Right lobe of liver (tissue), 6 donors: ENCODE measurements around the gene ANKS4B. TPM values are rescaled to one million over a fixed set of nuclear protein-coding genes. Genes with fewer than 3 reads are reported as not detected.
A peak's percentile ranks its signal among the peaks of the same experiment; 100 is the strongest.

Experiments used
- ATAC-seq, 4 donors: fragments of 200-7000 bp; cut with Tn5 transposase; one replicate each; pipeline ENCODE4 v1.9.1; 2020; ENCODE audit warnings: mild to moderate bottlenecking in 4 of 4, moderate library complexity in 4 of 4
- DNase-seq, 3 donors: peaks; one replicate each; pipeline ENCODE4 v3.0.0-alpha.2; 2020
- H3K27ac ChIP-seq, 3 donors: fragments of 200-600 bp; one replicate each; pipeline ENCODE4 v1.8.0; 2022
- H3K27me3 ChIP-seq, 2 donors: fragments of 200-600 bp; one replicate each; pipeline ENCODE4 v1.8.0; 2022
- H3K36me3 ChIP-seq, 4 donors: fragments of 200-600 bp; sonication (generic) in 1 of 4; one replicate each; pipeline versions ENCODE4 v1.5.1 to v1.8.0; 2017 to 2022; ENCODE audit warnings: control low read depth in 1 of 4
- H3K4me1 ChIP-seq, 4 donors: fragments of 200-600 bp; sonication (generic) in 1 of 4; one replicate each; pipeline versions ENCODE4 v1.5.1 to v1.8.0; 2017 to 2022; ENCODE audit warnings: control low read depth in 1 of 4
- H3K4me3 ChIP-seq, 3 donors: fragments of 200-600 bp; one replicate each; pipeline ENCODE4 v1.8.0; 2022
- H3K9me3 ChIP-seq, 4 donors: fragments of 200-600 bp; sonication (generic) in 1 of 4; one replicate each; pipeline versions ENCODE4 v1.5.1 to v1.8.0; 2017 to 2022; ENCODE audit warnings: control low read depth in 1 of 4
- CTCF ChIP-seq, 4 donors: fragments of 200-600 bp in 3 of 4; fragments of 450-650 bp in 1 of 4; IDR thresholded peaks; one replicate each; pipeline versions ENCODE4 v1.5.1 to v1.8.0; 2016 to 2022; ENCODE audit warnings: antibody characterized with exemption in 4 of 4, mild to moderate bottlenecking in 2 of 4
- POLR2A ChIP-seq: fragments of 450-650 bp; IDR thresholded peaks from one replicate; pipeline ENCODE4 v1.6.1; 2017; ENCODE audit warnings: antibody characterized with exemption, mild to moderate bottlenecking
- WGBS: methylation state at CpG from one replicate; pipeline ENCODE4 v1.1.6; 2018; ENCODE audit warnings: low coverage, low lambda C conversion rate; ENCODE audit not compliant: insufficient coverage; ENCODE audit errors: missing lambda C conversion rate; 5-methylcytosine and 5-hydroxymethylcytosine counted together
- intact Hi-C, 2 donors: fragments of 100-400 bp; cut with DNase I; formaldehyde crosslinking; loops; one replicate each; pipeline versions ENCODE4 v1.11.2 to v1.14.1; 2022
- total RNA-seq, 6 experiments: library from RNA; depleted of rRNA in 2 of 6; stranded (reverse); fragments of >200 nt in 2 of 6; fragmentation: NEBNext Ultra II Directional in 3 of 6; extraction: Animal tissue kit (Norgen Biotek cat#: 25700) in 3 of 6; gene quantifications; one replicate each; pipeline versions ENCODE4 v1.1.0 to v1.2.4, GENCODE V29; 2016 to 2023
- donor health status: DM: no; HTN: yes; CAD: no.
- donor health status: DM: no; HTN: no; CAD: no.
- donor health status: DM: no; HTN: no; CAD: no.
- donor health status: DM: no; HTN: yes; CAD: no.
- donor health status: DM: no; HTN: yes; CAD: no.

The ANKS4B gene
- total RNA-seq, 6 experiments from 2014 or later, result 10.0 to 16.3 (median 11.4) TPM

GRCh38 chr16:21277927-21278706, 44.6 kb downstream of the ANKS4B start, which contains the start of gene CRYM:
CRYM (minus strand) TSS chr16:21278290; CDS start chr16:21278251, 39 bp downstream.
- Histone ChIP-seq H3K36me3 (no peaks in the 10 kb centered on the region), H3K27ac (peak within 1 kb of the TSS in 1 of 3 donors; percentile 55), H3K4me1 (peaks cover 0 to 11% (median 0%) of the 10 kb centered on the region in 4 donors), H3K27me3 (no peaks in the 10 kb centered on the region), H3K4me3 (peak within 1 kb of the TSS; percentile 45 to 59 (median 57)), H3K9me3 (no peaks in the 10 kb centered on the region)
- peak; percentile 99 to 100 (median 99) for ATAC-seq
- 0% methylated on average over 15 of the region's 46 CpGs for WGBS
- DNase-seq, result peak; percentile 77 to 81 (median 79)
- intact Hi-C loops, result loop anchor here in 1 of 2 donors (5.0 kb wide), 1 partner anchor 91 kb away; no protein-coding TSS in a partner anchor
- TF ChIP-seq POLR2A, result no peak
- peak; percentile 68 to 94 (median 92) for TF ChIP-seq CTCF (IDR thresholded peaks at IDR 0.05)

GRCh38 chr16:21279501-21279900, 46.0 kb downstream of the ANKS4B start:
- Histone ChIP-seq H3K4me3 (no peak overlapping the region), H3K36me3 (no peaks in the 10 kb centered on the region), H3K9me3 (no peaks in the 10 kb centered on the region), H3K4me1 (peaks cover 0 to 19% (median 1%) of the 10 kb centered on the region in 4 donors), H3K27me3 (no peaks in the 10 kb centered on the region), H3K27ac (no peak overlapping the region)
- WGBS, result 71% methylated on average over 2 of the region's 2 CpGs
- no peak for DNase-seq
- ATAC-seq, result no peak
- intact Hi-C loops, result loop anchor here in 1 of 2 donors (5.0 kb wide), 1 partner anchor 92 kb away; no protein-coding TSS in a partner anchor
- TF ChIP-seq POLR2A (no peak), CTCF (IDR thresholded peaks at IDR 0.05) (no peak)

- Histone ChIP-seq H3K9me3 (no peaks in the 10 kb centered on the region), H3K27ac (no peak overlapping the region), H3K4me3 (no peak overlapping the region), H3K4me1 (peaks cover 0 to 19% (median 1%) of the 10 kb centered on the region in 4 donors), H3K27me3 (no peaks in the 10 kb centered on the region), H3K36me3 (no peaks in the 10 kb centered on the region)
- ATAC-seq (no peak), DNase-seq (no peak)
- 88% methylated on average over 7 of the region's 7 CpGs for WGBS
- TF ChIP-seq CTCF (IDR thresholded peaks at IDR 0.05) (no peak), POLR2A (no peak)
- intact Hi-C loops, result no loop called here
Measured at GRCh38 chr16:21281698-21282389, 48.3 kb downstream of the ANKS4B start.

- Histone ChIP-seq H3K36me3 (no peaks in the 10 kb centered on the region), H3K27ac (no peak overlapping the region), H3K9me3 (no peaks in the 10 kb centered on the region), H3K27me3 (no peaks in the 10 kb centered on the region), H3K4me3 (peak overlapping the region in 2 of 3 donors; percentile 35 to 36), H3K4me1 (peaks cover 0 to 12% (median 1%) of the 10 kb centered on the region in 4 donors)
- TF ChIP-seq POLR2A, result no peak
- TF ChIP-seq CTCF (IDR thresholded peaks at IDR 0.05), result peak; percentile 15 to 48 (median 44)
- intact Hi-C loops, result no loop called here
- 9% methylated on average over 17 of the region's 67 CpGs for WGBS
- ATAC-seq (peak; percentile 82 to 89 (median 86)), DNase-seq (peak in 1 of 3 donors; percentile 51)
Measured at GRCh38 chr16:21283521-21284289, 50.2 kb downstream of the ANKS4B start.
